ENCODE data around the gene TFEB. TPM values are rescaled to one million over a fixed set of nuclear protein-coding genes. Genes with fewer than 3 reads are reported as not detected.

TFEB gene
- total RNA-seq, 1 experiment from 2014 or later: 1.8 TPM

- TF ChIP-seq CTCF (conservative IDR thresholded peaks at IDR 0.05; ENCODE audit: low read depth, low read length): no peak
- no peak for TF ChIP-seq EZH2 (IDR thresholded peaks at IDR 0.05; ENCODE audit: borderline replicate concordance, low read depth, low read length, poor library complexity, severe bottlenecking)
- H3K9me3 ChIP-seq (ENCODE audit: low read depth, low read length, poor library complexity, severe bottlenecking): no peaks in the 10 kb centered on the region
- peaks cover 13% of the 10 kb centered on the region for H3K4me1 ChIP-seq (ENCODE audit: insufficient read depth, low read length, poor library complexity, severe bottlenecking)
- no peaks in the 10 kb centered on the region for H3K36me3 ChIP-seq (ENCODE audit: insufficient read depth, low read length, poor library complexity, severe bottlenecking)
- BruUV-seq (replicated peaks): no TSS peak
- no peak overlapping the region for H3K4me3 ChIP-seq (ENCODE audit: low read depth, low read length, poor library complexity, severe bottlenecking)
- no peak overlapping the region for H3K27ac ChIP-seq (ENCODE audit: low read depth, low read length, poor library complexity, severe bottlenecking)
- intact Hi-C loops (cut with micrococcal nuclease; ENCODE audit: unreplicated experiment): no loop called here
- H3K27me3 ChIP-seq (replicated peaks; ENCODE audit: insufficient read depth, low read depth, low read length, poor library complexity): no peaks in the 10 kb centered on the region
- ChIA-PET CTCF (no interaction called here), POLR2A (ENCODE audit: low non-redundant PET) (no interaction called here)
- no peak for DNase-seq (ENCODE audit: low spot score)
Observed at GRCh38 chr6:41692730-41693129, 42.7 kb downstream of the TFEB start.

GRCh38 chr6:41692080-41692675 lies 43.2 kb downstream of the TFEB start:
- POLR2A ChIA-PET (ENCODE audit: low non-redundant PET): no interaction called here
- H3K27me3 ChIP-seq (replicated peaks; ENCODE audit: insufficient read depth, low read depth, low read length, poor library complexity): no peaks in the 10 kb centered on the region
- intact Hi-C loops (cut with micrococcal nuclease; ENCODE audit: unreplicated experiment): no loop called here
- H3K4me3 ChIP-seq (ENCODE audit: low read depth, low read length, poor library complexity, severe bottlenecking): no peak overlapping the region
- no peak for TF ChIP-seq EZH2 (IDR thresholded peaks at IDR 0.05; ENCODE audit: borderline replicate concordance, low read depth, low read length, poor library complexity, severe bottlenecking)
- no peak for TF ChIP-seq CTCF (conservative IDR thresholded peaks at IDR 0.05; ENCODE audit: low read depth, low read length)
- no peak for DNase-seq (ENCODE audit: low spot score)
- CTCF ChIA-PET: no interaction called here
- no peaks in the 10 kb centered on the region for H3K9me3 ChIP-seq (ENCODE audit: low read depth, low read length, poor library complexity, severe bottlenecking)
- H3K4me1 ChIP-seq (ENCODE audit: insufficient read depth, low read length, poor library complexity, severe bottlenecking): peaks cover 7% of the 10 kb centered on the region
- no peaks in the 10 kb centered on the region for H3K36me3 ChIP-seq (ENCODE audit: insufficient read depth, low read length, poor library complexity, severe bottlenecking)
- no TSS peak for BruUV-seq (replicated peaks)
- H3K27ac ChIP-seq (ENCODE audit: low read depth, low read length, poor library complexity, severe bottlenecking): no peak overlapping the region

GRCh38 chr6:41691426-41692079 lies 43.9 kb downstream of the TFEB start:
- no peak overlapping the region for H3K4me3 ChIP-seq (ENCODE audit: low read depth, low read length, poor library complexity, severe bottlenecking)
- intact Hi-C loops (cut with micrococcal nuclease; ENCODE audit: unreplicated experiment): no loop called here
- CTCF ChIA-PET: no interaction called here
- H3K4me1 ChIP-seq (ENCODE audit: insufficient read depth, low read length, poor library complexity, severe bottlenecking): peaks cover under 1% of the 10 kb centered on the region
- H3K27me3 ChIP-seq (replicated peaks; ENCODE audit: insufficient read depth, low read depth, low read length, poor library complexity): no peaks in the 10 kb centered on the region
- no peaks in the 10 kb centered on the region for H3K36me3 ChIP-seq (ENCODE audit: insufficient read depth, low read length, poor library complexity, severe bottlenecking)
- no peak for DNase-seq (ENCODE audit: low spot score)
- H3K27ac ChIP-seq (ENCODE audit: low read depth, low read length, poor library complexity, severe bottlenecking): no peak overlapping the region
- POLR2A ChIA-PET (ENCODE audit: low non-redundant PET): no interaction called here
- H3K9me3 ChIP-seq (ENCODE audit: low read depth, low read length, poor library complexity, severe bottlenecking): no peaks in the 10 kb centered on the region
- TF ChIP-seq EZH2 (IDR thresholded peaks at IDR 0.05; ENCODE audit: borderline replicate concordance, low read depth, low read length, poor library complexity, severe bottlenecking): no peak
- no peak for TF ChIP-seq CTCF (conservative IDR thresholded peaks at IDR 0.05; ENCODE audit: low read depth, low read length)
- no TSS peak for BruUV-seq (replicated peaks)
